Activated T-helper 1 cell treated with Interleukin-2 at 50 U/mL for 16 hours (primary cell): Measurements from ENCODE around the gene EFNA3.

Source experiments
- DNase-seq: peaks from one replicate; pipeline ENCODE4 v3.0.0-alpha.2; 2020; ENCODE audit warnings: low read depth

The EFNA3 gene

GRCh38 chr1:155048449-155049334 lies 29.9 kb upstream of the EFNA3 start:
- DNase-seq: no peak

- DNase-seq: no peak
Observed at GRCh38 chr1:155049651-155050559, 28.7 kb upstream of the EFNA3 start.

GRCh38 chr1:155050560-155051341 lies 27.9 kb upstream of the EFNA3 start, which contains the start of gene ADAM15:
TSS of gene ADAM15 (plus strand) at chr1:155051316. CDS start at chr1:155051387, 71 bp downstream.
- peak; percentile 73 for DNase-seq

- DNase-seq: no peak
Observed at GRCh38 chr1:155051342-155051776, 27.3 kb upstream of the EFNA3 start.

GRCh38 chr1:155051777-155052398 lies 26.7 kb upstream of the EFNA3 start:
- DNase-seq: no peak

GRCh38 chr1:155052439-155053395 lies 25.9 kb upstream of the EFNA3 start:
- DNase-seq: no peak

- DNase-seq: no peak
Observed at GRCh38 chr1:155053531-155054105, 25.0 kb upstream of the EFNA3 start.

- DNase-seq: no peak
Observed at GRCh38 chr1:155057104-155057503, 21.5 kb upstream of the EFNA3 start.

- no peak for DNase-seq
Observed at GRCh38 chr1:155057788-155058211, 20.8 kb upstream of the EFNA3 start.

GRCh38 chr1:155060736-155061135 lies 17.9 kb upstream of the EFNA3 start:
- no peak for DNase-seq

GRCh38 chr1:155061381-155062150 lies 17.1 kb upstream of the EFNA3 start:
- peak; percentile 88 for DNase-seq

GRCh38 chr1:155062151-155062686 lies 16.4 kb upstream of the EFNA3 start:
- DNase-seq: no peak

- peak; percentile 55 for DNase-seq
Observed at GRCh38 chr1:155062702-155063411, 15.8 kb upstream of the EFNA3 start.

- DNase-seq: peak; percentile 70
Observed at GRCh38 chr1:155063550-155064110, 15.0 kb upstream of the EFNA3 start, which contains the start of gene EFNA4. TSS of gene EFNA4 (plus strand) at chr1:155063740. CDS start at chr1:155063824, 84 bp downstream.

- DNase-seq: no peak
Observed at GRCh38 chr1:155064111-155064831, 14.4 kb upstream of the EFNA3 start.

GRCh38 chr1:155064832-155065429 lies 13.7 kb upstream of the EFNA3 start:
- DNase-seq: no peak
